ENCODE data around the gene APLN.

DNA sequence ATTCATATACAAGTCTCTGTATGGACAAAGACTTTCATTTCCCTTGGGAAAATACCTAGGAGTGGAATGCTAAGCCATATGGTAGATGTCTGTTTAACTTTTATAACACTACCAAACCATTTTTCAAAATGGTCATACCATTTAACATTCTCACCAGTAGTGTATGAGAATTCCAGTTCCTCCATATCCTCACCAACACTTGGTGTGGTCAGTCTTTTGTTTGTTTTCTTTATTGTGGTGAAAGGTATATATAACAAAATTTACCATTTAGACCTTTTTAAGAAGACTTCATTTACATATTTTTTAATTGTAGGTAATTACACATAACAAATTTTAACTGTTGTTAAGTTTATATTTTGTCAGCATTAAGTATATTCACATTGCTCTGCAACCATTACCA lies 12.7 kb upstream of the APLN start:
- no peak for TF ChIP-seq SUZ12 (IDR thresholded peaks at IDR 0.05; ENCODE audit: extremely low read depth, insufficient read depth, insufficient read length)
- no peak for TF ChIP-seq ZNF274 (IDR thresholded peaks at IDR 0.05; ENCODE audit: low read depth, low read length)

Measured in NT2/D1 (cell line).